EL (cell line): ENCODE data around the gene MYADML2.
A peak's percentile ranks its signal among the peaks of the same experiment; 100 is the strongest.

Experiments used
- DNase-seq: peaks from one replicate; pipeline ENCODE4 v3.0.0-alpha.2; 2016

Gene MYADML2

DNA sequence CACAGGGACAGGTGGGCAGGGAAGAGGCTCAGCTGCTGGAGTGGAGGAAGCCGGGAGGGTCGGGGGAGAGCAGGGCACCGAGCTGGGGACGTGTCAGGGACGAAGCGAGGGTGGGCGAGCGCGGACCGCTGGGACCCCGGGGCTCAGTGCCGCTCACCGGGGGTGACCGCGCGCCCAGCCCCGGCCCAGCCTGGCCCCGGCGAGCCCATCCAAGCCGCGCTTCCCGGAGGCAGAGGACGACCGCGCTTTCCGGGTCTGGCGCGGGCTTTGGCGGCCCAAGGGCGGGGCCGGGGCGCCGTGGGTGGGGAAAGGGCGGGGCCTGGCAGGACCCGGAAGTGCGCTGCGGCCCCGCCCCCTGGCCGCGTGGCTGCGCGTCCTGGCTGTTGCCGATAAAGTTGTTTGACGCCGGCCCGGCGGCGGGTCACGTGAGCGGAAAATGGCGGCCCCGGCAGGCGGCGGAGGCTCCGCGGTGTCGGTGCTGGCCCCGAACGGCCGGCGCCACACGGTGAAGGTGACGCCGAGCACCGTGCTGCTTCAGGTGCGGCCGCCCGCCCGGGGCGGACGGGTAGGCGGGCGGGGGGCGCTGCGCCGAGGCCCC is 30.3 kb upstream of the MYADML2 start, which contains the start of gene ASPSCR1:
TSS of gene ASPSCR1 (plus strand) at position 419 of the 598 bp plus-strand sequence. CDS start at position 437, 18 bp downstream.
- peak; percentile 89 for DNase-seq

DNA sequence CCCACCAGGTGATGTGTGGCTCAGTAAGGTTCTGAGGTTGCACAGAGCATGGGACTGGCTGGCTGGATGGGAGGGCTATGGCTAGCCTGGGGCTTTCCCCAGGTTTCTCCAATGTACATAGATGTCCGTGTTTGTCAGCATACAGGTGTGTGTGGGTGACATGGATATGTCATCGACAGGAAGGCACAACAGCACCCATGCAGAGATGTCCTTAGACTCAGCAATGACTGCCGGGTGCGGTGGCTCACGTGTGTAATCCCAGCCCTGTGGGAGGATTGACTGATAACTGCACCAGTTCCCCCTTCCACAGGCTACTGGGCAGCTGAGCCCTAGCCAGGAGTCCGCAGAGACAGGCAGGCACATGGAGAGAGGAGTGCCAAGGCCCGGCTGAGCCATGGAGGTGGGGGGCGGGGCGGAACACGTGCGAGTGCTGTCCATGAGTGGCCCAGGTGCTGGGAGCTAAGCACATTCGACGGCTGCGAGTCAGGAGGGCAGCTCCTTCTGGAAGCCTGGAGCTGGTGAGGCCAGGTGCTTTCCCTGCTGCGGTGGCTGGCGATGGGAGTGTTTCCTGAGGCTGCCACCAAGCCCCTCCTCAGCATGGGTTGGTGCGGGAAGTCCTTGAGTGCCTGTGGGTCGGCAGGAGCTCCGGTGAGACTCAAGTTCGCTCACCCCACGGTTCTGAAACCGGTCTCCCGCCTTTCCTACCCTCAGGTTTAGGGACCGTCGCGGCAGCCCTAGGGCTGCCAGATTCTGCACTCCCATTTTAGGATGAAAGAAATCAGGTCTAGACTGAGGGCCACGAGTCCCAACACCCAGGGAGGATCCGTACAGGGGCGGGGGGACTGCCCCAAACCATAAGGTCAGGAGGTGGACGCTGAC is 29.5 kb upstream of the MYADML2 start:
- no peak for DNase-seq

DNA sequence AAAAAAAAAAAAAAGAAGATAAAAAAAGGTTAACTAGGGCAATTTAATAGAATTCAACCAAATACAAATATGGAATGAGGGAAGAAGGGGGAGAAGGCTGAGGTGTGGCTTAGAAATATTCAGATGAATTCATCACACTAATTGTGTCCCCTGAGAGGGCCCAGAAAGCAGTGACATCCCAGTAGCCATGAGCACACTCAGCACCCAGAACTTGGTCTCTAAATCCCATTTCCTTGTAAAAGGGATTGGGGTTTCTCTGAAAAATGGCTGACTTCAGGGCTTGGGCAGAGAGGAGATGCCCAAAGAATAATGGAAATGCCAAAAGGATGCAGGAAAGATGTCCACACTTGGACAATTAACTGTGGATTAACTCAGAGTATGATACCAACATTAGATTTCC is 26.4 kb upstream of the MYADML2 start:
- no peak for DNase-seq

DNA sequence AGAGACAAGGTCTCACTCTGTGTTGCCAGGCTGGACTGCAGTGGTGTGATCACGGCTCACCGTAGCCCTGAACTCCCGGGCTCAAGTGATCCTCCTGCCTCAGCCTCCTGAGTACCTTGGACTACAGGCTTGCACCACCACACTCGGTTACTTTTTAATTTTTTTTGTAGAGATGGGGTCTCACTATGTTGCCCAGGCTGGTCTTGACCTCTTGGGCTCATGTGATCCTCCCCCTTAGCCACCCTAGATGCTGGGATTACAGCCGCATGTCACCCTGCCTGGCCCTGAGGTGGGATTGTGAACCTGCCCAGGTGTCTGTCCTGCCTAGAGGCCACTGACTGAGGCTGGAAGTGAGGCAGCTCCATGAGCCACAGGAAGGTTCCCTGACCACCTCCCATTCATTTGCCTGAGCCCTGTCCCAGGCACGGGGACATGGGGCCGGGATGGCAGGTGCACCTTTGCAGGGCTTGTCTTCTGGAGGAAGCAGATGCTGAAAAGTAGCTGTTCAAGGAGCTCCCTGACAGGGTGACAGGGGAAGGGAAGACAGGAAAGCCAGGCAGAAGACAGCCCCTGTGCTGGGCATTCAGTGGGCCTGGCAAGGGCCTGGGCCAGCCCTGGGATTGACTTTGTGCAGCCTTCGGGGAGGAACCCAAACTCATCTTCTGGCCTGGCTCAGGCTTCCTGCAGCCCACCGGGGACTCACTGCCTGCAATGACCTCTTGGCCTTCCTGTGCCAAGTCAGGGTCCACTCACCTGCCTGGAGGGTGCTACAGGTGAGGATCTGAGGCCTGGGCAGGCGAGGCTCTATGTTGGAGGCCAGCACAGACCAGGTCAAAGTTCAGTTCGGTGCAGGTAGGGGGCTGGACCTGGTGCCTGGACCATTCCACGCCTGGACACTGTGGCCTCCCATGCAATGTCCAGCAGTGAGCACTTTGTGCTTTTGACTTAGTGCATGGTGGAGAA is 22.1 kb upstream of the MYADML2 start:
- no peak for DNase-seq

DNA sequence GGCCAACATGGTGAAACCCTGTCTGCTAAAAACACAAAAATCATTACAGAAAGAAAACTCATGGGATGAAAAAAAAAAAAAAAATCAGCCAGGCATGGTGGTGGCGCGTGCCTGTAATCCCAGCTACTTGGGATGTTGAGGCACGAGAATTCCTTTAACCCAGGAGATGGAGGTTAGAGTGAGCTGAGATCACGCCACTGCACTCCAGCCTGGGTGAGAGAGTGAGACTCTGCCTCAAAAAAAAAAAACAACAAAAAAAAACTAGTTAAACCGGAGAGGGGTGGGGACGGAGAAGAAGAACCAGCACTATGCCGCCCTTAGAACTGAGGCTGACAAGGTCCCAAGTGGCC is 21.3 kb upstream of the MYADML2 start:
- no peak for DNase-seq

DNA sequence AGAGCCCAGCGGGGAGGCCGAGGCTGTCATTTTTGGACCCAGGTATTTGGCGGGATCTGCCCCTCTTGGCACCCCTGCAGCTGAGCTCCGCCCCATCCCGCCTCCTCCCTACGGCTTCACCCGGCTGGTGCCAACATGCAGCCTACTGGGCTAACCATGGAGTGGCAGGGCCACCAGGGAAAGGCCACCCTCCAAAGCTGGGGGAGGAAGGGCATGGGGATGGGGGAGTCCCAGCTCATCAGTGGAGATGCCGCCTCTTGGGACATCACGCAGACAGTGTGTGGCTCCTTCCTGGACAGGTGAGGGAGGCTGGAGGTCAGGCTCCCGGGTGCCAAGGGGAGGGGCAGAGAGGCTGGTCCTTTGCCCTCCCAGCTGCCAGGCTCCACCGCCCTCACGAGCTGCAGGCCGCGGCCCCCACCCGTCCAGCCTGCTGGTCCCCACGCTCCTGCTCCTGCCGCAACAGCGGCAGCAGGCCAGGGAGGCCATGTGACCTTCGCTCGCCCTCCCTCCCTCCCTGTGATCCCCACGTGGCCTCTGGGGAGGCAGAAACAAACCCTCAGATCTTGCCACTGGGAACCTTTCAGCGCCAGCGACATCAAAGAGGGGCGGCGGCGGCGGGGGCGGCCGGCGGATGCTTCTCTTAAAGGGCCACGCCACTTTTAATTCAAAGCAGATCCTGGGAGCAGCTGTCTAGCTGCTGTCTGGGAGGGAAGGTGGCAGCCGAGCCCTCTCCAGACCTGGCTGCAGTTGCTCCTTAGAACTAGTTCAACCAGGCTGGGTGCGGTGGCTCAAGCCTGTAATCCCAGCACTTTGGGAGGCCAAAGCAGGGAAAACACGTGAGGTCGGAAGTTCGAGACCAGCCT is 20.7 kb upstream of the MYADML2 start:
- DNase-seq = peak; percentile 54

DNA sequence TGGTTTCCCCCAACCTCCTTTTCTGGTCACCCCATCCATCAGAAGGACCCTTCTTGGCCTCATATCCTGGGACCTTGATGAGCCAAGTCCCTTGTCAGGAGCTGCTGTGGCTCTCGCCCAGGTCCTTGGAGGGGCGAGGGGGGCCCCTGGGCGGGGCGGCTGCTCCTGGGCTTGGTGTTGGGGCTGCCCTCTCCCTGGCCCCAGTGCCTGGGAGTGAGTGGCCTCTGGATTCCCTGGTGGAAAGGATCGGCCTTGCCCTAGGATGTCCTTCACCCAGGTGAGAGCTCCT is 20.2 kb upstream of the MYADML2 start:
- DNase-seq = no peak

DNA sequence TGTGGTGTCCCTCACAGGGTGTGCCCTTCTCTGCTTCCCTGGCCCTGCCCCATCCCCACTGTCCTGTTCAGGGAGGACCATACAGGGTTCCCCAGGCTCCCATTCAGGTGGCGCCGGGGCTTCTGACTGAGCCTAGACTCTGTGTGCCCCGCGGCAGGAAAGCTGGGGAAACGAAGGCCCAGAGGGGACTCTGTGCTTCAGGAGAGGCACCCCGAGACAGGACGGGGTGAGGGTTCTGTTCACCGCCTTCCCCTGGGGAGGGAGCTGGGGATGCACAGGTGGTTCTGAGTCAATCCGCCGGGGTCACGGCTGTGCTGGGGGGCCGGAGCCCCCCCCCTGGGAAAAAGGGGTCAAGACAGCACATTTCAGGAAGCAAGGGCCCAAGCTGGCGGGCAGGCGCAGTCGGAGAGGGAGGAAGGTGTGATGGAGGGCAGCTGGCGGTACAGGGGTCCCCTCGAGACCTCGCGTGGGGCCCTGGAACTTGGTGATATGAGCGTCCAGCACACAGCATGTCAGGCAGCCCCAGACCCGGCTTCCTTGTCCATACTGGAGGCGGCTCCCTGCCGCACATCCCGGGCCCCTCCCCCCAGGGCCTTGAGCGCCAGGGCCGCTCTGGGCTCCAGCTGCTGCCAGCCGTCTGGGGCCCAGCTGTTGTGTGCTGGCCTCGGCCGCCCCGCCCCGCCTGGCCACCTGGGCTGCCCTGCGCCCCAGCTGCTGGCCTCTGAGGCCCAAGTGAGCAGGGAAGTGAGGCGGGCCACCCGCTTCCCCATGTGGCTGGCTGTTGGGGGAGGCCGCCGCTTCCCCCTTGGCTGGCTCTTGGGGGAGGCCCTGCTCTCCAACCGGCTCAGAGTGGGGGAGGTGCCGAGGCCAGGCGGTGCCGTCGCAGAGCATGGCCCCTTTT is 19.6 kb upstream of the MYADML2 start:
- DNase-seq = no peak

DNA sequence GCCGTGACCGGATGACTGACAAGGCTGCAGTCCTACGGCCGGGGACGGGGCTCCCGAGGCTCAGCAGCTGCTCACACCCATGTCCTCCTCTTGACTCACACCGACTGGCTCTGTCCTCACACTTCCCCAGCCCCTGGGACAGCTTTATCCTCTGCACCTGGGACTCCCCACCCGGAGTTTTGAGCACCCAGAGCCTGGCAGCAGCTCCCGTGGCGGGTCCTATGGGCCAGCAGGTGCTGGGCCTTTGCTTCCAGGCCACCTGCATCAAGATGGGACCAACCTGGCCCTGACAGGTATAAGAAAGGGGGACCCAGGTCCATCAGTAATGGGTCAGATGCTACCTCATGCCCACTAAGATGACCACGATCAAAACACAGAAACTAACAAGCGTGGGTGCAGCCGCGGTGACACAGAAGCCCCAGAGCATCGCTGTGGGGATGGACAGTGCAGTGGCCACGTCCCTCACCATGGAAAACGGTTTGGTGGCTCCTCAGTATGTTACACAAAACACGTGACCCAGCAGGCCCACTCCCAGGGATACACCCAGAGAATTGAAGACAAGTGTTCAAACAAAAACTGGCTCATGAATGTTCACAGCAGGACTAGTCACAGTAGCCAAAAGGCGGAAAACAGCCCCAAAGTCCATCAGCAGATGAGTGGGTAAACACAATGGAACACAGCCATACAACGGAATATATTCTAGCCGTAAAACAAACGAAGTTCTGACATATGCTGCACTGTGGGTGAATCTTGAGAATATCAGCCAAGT is 17.2 kb upstream of the MYADML2 start:
- no peak for DNase-seq

DNA sequence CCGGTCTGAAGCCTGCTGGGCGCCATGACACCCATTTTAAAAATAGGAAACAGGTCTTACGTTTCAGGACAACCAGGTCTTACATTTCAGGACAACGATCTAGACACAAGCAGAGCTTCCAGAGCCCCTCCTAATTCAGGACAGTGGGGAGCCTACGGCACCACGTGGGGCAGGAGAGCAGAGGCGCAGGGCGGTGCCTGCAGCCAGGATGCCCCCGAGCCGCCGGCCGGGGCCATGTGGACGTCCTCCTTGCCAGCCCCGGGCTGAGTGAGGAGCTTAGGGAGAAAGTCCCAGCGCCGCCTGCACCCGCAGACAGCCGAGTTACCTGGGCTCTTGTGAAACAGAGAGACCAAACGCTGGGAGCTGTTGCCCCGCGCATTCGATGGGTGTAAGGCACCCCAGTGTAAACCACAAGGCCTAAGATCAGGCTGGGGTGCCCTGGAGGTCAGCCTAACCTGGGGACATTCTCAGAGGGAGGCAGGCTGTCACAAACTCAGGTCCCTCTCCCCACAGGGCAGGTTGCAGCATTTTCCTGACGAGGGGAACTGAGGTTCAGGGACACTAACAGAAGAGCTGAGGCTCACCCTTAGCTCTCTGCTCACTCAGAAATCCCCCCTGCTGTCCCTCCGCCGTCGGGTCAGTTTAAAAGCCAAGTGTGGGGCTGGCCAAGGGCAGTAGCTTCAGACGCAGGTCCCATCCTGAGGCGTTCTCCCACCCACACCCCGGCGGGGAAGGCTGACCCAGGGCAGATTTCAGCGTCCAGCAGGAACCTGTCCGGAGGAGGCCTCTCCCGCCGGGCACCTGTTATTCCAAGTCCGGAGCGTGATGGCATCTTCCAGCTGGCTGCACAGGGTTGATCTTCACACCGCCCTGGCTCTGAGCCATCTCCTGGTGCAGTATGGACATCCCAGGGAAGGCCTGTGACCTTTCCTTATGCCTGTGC is 15.7 kb upstream of the MYADML2 start:
- DNase-seq = no peak

DNA sequence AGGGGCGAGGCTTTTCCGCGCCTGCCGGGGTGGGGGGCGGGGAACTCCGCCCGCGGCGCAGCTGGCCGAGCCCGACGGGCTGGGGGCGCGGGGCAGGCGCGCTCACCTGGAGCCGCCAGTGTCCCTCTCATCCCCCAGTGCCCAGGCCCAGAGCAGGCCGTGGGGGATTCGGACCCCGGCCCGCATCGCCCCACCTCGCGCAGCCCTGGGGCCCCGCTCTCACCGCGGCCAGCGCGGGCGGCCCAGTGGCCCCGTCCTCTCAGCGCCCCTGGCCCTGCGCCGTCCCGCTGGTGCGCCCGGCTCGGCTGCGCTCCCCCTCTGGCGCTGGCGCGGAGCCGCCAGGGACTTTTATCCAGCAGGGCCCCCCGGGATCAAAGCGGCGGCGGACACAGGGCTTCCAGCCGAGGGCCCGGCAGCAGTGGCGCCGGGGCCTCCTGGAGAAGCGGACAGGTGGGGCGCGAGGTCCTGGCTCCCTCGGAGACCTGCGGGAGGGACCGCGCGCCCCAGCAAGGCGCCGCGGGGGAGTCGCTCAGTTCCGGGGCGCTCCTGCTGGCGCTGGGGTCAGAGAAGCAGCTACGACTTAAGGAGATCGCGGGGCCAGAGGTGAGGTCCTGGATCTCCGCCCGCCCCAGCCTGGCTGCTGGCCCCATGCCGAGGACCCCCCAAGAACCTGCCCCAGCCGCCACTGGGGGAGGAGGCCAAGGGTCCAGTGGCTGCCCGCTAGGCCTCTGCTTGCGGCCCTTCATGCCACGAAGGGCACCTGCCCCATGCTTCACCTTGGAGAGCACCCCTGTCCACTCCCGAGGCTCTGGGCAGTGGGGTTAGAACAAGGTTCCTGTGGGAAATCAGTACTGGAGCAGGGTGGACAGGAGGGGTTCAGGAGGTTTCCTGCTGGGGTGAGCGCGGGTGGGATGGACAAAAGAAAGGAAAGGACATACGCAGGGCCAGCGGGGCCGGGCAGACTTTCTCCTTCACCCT is 14.8 kb upstream of the MYADML2 start:
- DNase-seq = no peak

DNA sequence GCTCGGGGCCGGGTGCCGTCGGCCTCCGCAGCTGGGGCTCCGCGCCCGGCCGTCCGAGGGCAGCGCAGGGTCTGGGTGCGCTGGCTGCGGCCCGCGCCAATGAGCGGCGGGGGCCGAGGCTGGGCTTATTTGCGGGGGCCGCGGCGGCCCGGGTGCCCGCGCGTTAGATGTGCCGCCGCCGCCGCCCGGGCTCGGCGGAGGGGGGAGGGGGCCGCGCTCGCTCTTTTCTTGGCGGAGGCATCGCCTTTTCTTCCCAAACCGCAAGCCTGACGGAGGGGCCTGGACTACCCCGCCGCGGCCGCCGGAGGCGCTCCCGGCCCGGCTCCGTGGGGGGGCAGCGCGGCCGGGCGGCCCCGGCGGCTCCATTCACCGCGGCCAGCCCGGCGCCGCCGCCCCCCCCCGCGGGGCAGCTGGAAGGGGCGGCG is 14.1 kb upstream of the MYADML2 start, which contains the start of gene NOTUM:
TSS of gene NOTUM (minus strand) at position 101 of the 425 bp plus-strand sequence. CDS start 278 bp downstream, outside the sequence.
- peak; percentile 42 for DNase-seq

DNA sequence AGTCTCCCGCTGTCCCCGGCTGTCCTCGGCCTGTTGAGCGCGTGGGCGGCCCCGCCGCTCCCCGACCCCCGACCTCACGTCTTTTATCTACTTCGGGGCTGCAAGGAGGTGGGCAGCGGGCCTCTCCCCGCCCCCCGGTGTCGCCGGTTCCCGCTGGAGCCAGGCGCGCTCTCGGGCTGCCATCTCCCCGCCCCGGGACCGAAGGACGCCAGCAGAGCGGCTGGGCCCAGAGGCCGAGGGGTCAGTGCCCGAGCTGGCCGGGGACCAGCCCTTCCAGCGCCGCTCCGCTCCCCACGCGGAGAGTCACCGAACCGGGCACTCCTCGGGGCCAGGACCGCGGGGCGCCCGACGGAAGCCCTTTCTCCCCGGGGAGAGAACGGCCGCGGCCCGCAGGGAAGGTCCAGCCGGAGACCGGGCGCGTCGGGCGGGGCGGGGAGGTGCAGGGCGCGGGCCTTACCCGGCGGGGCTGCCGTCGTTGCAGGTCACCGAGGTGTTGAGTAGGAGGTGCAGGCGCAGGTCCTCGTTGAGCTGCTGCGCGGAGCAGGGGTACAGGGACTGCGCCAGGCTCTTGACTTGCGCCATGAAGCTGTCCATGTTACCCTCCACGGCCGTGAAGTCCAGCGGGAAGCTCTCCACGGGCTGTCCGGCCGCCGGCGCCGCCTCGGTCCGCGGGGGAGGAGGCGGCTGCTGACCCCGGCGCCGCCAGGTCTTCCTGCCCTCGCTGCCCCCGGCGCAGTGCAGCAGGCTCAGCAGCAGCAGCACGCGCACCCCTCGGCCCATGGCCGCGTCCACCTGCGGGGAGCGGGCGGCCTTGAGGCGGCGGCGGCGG is 13.3 kb upstream of the MYADML2 start:
- no peak for DNase-seq

DNA sequence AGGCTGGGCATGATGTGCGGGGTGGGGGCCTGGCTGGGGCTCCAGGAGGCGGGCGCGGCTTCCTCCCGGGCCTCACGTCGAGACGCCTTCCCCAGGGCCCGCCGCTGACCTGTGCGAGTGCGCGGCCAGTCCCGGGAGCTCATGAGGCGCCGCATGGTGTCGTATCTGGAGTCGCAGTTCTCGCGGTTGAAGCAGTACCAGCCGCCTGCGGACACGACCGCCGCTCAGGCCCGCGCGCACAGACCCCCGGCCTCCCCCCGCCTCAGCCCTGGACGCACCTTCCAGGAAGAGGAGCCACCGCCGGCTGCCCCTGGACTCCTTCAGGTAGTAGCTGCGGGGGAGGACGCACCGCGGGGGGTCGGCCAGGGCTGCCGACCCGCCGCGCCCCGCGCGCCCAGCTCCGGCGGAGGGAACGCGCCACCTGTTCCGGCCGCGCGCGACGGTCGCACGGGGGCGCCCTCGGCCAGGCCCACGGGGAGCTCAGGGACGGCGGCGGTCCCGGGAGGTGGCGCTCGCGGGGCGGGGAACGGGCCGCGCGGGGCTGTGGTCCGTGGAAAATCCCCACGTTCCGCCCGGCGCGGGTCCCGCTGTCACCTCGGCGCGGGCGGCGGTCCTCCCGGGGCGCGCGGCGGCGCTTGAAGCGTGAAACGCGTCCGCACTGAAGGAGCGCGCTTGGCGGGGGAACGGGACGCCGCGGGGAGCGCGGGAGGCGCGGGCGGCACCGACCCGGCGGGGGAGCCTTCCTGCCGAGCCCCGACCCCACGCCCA is 12.5 kb upstream of the MYADML2 start:
- DNase-seq = peak; percentile 55

DNA sequence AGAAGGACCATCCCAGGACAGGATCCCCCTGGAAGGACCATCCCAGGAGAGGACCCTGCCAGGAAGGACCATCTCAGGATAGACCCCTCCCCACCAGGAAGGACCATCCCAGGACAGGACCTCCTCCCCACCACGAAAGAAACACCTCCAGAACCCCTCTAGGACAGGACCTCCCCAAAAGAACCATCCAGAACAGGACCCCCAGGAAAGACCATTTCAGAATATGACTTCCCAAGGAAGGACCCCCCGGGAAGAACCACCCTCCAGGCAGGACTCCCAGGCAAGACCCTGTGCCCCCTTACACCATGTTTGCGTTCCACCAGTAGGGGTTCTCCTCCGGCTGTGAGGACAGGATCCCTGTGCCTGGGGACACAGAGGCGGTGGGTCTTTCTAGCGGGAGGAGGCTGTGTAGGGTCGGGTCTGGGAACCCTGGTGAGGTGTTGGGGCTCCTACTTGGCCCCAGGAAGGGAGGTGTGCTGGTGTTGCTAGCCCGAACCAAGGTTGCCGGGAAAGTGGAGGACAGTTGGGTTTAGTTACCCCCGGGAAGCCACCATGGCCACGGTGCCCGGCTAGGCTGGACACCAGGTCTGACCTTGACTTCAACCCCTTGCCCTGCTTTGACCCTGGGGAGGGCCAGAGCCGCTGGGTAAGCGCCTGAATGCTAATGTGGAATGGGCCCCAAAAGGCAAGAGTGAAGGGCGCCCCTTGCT is 11.8 kb upstream of the MYADML2 start:
- DNase-seq = no peak
